Measurements from ENCODE around the gene GCNT4.

Gene GCNT4

DNA sequence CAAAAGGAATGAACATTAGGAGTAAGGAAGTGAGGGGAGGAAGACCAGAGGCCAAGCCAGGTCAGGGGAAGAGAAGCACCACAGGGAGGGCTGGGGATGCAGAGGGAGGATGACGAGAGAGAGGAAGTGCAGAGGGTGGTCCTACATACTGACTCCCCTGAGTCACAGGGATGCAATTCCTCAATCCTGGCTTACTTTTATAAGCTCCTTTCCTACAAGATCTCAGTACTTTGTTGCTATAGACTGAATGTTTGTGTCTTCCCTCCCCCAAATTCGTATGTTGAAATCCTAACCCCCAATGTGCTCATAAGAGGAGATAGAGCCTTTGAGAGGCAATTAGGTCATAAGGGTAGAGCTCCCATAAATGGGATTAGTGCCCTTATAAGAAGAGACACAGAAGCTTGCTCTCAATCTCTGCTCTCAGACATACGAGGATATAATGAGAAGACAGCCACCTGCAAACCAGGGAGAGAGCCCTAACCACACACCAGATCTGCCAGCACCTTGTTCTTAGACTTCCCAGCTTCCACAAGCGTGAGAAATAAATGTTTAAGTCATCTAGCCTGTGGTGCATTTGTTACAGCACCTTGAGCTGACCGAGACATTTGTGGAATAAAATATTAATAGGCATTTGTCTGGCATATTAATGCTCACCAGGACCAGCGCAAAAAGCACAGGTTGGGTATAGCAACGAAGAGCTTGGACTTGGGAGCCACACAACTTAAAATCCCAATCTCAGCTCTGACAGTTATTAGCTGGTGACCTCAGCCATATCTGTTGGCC is 33.4 kb downstream of the GCNT4 start:
- TF ChIP-seq TAF1 (IDR thresholded peaks at IDR 0.05; ENCODE audit: low read depth) = no peak
- TF ChIP-seq FOXM1 (IDR thresholded peaks at IDR 0.05; ENCODE audit: borderline replicate concordance, low read depth) = no peak

DNA sequence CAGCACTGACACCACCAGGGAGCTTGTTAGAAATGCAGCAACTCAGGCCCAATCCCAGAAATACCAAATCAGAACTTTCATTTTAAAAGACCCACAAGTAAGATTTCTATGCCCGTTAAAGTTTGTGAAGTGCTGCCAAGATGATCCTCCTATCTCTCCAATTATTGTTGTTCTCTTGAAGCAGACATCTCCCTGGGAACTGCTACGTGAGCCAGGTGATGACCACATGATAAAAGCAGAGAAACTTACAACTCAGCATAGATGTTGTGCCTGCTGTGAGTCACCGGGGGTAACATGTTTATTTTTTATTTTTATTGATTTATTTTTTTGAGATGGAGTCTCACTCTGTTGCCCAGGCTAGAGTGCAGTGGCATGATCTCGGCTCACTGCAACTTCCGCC is 34.4 kb downstream of the GCNT4 start:
- TF ChIP-seq TCF12 (IDR thresholded peaks at IDR 0.05; ENCODE audit: low read depth) (no peak), EGR1 (IDR thresholded peaks at IDR 0.05) (no peak), TAF1 (IDR thresholded peaks at IDR 0.05; ENCODE audit: low read depth) (no peak), RAD21 (IDR thresholded peaks at IDR 0.05; ENCODE audit: low read depth) (no peak), TEAD4 (IDR thresholded peaks at IDR 0.05) (no peak), CEBPB (IDR thresholded peaks at IDR 0.05) (no peak), YY1 (IDR thresholded peaks at IDR 0.05; ENCODE audit: low read depth) (no peak), CREB1 (IDR thresholded peaks at IDR 0.05; ENCODE audit: low read depth) (no peak), ZBTB7A (IDR thresholded peaks at IDR 0.05; ENCODE audit: low read depth) (no peak), NFIC (IDR thresholded peaks at IDR 0.05) (no peak), FOXM1 (IDR thresholded peaks at IDR 0.05; ENCODE audit: borderline replicate concordance, low read depth) (no peak), EP300 (IDR thresholded peaks at IDR 0.05; ENCODE audit: borderline replicate concordance) (no peak)
- TF ChIP-seq, protein P1, sequence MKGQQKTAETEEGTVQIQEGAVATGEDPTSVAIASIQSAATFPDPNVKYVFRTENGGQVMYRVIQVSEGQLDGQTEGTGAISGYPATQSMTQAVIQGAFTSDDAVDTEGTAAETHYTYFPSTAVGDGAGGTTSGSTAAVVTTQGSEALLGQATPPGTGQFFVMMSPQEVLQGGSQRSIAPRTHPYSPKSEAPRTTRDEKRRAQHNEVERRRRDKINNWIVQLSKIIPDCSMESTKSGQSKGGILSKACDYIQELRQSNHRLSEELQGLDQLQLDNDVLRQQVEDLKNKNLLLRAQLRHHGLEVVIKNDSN (IDR thresholded peaks at IDR 0.05) = no peak
- TF ChIP-seq, protein P2, sequence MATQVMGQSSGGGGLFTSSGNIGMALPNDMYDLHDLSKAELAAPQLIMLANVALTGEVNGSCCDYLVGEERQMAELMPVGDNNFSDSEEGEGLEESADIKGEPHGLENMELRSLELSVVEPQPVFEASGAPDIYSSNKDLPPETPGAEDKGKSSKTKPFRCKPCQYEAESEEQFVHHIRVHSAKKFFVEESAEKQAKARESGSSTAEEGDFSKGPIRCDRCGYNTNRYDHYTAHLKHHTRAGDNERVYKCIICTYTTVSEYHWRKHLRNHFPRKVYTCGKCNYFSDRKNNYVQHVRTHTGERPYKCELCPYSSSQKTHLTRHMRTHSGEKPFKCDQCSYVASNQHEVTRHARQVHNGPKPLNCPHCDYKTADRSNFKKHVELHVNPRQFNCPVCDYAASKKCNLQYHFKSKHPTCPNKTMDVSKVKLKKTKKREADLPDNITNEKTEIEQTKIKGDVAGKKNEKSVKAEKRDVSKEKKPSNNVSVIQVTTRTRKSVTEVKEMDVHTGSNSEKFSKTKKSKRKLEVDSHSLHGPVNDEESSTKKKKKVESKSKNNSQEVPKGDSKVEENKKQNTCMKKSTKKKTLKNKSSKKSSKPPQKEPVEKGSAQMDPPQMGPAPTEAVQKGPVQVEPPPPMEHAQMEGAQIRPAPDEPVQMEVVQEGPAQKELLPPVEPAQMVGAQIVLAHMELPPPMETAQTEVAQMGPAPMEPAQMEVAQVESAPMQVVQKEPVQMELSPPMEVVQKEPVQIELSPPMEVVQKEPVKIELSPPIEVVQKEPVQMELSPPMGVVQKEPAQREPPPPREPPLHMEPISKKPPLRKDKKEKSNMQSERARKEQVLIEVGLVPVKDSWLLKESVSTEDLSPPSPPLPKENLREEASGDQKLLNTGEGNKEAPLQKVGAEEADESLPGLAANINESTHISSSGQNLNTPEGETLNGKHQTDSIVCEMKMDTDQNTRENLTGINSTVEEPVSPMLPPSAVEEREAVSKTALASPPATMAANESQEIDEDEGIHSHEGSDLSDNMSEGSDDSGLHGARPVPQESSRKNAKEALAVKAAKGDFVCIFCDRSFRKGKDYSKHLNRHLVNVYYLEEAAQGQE (IDR thresholded peaks at IDR 0.05; ENCODE audit: low read depth) = no peak
- TF ChIP-seq, protein P3, sequence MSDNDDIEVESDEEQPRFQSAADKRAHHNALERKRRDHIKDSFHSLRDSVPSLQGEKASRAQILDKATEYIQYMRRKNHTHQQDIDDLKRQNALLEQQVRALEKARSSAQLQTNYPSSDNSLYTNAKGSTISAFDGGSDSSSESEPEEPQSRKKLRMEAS (IDR thresholded peaks at IDR 0.05) = no peak

DNA sequence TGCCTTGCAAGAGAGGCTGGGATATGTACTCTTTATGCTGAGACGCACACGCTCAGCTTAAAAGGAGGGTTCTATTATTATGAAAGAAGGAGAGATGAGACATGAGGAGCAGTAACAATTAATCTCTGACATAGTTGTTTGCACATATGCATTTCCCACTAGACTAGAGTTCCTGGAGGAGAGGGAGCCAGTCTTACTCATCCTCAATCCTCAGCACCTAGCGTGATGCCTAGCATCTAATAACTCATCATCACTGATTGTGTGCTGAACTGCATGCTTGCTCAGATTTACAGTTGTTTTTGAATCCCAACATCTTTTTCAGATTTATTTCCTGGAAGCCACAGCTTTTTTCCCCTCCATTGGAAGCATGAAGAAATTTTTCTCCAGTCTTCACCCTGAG is 35.5 kb downstream of the GCNT4 start:
- TF ChIP-seq TAF1 (IDR thresholded peaks at IDR 0.05; ENCODE audit: low read depth) = no peak

DNA sequence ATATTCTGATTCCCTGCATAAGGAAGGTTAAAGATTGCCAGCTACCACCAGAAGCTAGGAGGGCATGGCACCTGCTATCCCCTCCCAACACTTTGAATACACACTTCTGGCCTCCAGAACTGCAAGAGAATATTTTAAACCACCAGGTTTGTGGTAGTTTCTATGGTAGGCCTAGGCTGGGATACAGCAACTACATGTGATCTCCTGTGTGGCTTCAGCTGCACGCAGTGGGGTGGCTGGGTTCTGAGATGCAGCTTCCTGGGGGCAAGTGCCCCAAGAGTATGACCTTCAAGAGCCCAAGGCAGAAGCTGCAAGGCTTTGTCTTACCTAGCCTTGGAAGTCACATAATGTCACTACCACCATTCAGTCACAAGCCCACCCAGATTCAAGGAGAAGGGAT is 39.6 kb downstream of the GCNT4 start:
- TF ChIP-seq FOXM1 (IDR thresholded peaks at IDR 0.05; ENCODE audit: borderline replicate concordance, low read depth) = no peak
- TF ChIP-seq, protein P3 (IDR thresholded peaks at IDR 0.05) = no peak
- no peak for TF ChIP-seq TEAD4 (IDR thresholded peaks at IDR 0.05)
- no peak for TF ChIP-seq ZBTB7A (IDR thresholded peaks at IDR 0.05; ENCODE audit: low read depth)
- no peak for TF ChIP-seq TAF1 (IDR thresholded peaks at IDR 0.05; ENCODE audit: low read depth)
- TF ChIP-seq, protein P1 (IDR thresholded peaks at IDR 0.05) = no peak
- TF ChIP-seq CREB1 (IDR thresholded peaks at IDR 0.05; ENCODE audit: low read depth) = no peak
- TF ChIP-seq RAD21 (IDR thresholded peaks at IDR 0.05; ENCODE audit: low read depth) = no peak
- TF ChIP-seq, protein P2 (IDR thresholded peaks at IDR 0.05; ENCODE audit: low read depth) = no peak
- no peak for TF ChIP-seq NFIC (IDR thresholded peaks at IDR 0.05)
- TF ChIP-seq YY1 (IDR thresholded peaks at IDR 0.05; ENCODE audit: low read depth) = no peak
- no peak for TF ChIP-seq EP300 (IDR thresholded peaks at IDR 0.05; ENCODE audit: borderline replicate concordance)

DNA sequence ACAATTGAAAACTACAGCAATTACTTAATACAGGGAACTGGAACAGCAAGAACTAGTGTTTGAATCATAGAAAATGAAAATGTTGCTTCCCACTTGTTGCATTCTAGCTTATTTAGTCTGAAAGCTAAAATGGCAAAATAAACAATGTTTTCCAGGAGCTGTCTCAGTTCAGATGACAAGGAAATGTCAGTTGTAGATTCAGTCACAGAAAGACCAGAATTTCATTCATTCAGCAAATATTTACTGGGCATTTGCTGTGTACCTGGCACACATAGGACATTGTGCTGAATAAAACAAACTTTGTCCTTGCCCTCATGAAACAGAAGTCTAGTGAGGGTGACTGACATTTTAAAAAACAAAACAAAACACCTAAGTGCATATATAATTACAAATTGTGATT is 41.5 kb downstream of the GCNT4 start:
- no peak for TF ChIP-seq EP300 (IDR thresholded peaks at IDR 0.05; ENCODE audit: borderline replicate concordance)
- TF ChIP-seq EGR1 (IDR thresholded peaks at IDR 0.05) = no peak
- no peak for TF ChIP-seq YY1 (IDR thresholded peaks at IDR 0.05; ENCODE audit: low read depth)
- TF ChIP-seq FOXM1 (IDR thresholded peaks at IDR 0.05; ENCODE audit: borderline replicate concordance, low read depth) = no peak
- TF ChIP-seq, protein P1 (IDR thresholded peaks at IDR 0.05) = no peak
- TF ChIP-seq TAF1 (IDR thresholded peaks at IDR 0.05; ENCODE audit: low read depth) = no peak
- no peak for TF ChIP-seq TEAD4 (IDR thresholded peaks at IDR 0.05)
- TF ChIP-seq, protein P3 (IDR thresholded peaks at IDR 0.05) = no peak
- TF ChIP-seq TCF12 (IDR thresholded peaks at IDR 0.05; ENCODE audit: low read depth) = no peak
